GM21367 (cell line): Measurements from ENCODE around the gene LRCH3.

ENCODE experiments used
- ATAC-seq: cut with Tn5 transposase; IDR thresholded peaks from one replicate; pipeline ENCODE4 v1.9.1; 2021; ENCODE audit not compliant: unreplicated experiment

Gene LRCH3

DNA sequence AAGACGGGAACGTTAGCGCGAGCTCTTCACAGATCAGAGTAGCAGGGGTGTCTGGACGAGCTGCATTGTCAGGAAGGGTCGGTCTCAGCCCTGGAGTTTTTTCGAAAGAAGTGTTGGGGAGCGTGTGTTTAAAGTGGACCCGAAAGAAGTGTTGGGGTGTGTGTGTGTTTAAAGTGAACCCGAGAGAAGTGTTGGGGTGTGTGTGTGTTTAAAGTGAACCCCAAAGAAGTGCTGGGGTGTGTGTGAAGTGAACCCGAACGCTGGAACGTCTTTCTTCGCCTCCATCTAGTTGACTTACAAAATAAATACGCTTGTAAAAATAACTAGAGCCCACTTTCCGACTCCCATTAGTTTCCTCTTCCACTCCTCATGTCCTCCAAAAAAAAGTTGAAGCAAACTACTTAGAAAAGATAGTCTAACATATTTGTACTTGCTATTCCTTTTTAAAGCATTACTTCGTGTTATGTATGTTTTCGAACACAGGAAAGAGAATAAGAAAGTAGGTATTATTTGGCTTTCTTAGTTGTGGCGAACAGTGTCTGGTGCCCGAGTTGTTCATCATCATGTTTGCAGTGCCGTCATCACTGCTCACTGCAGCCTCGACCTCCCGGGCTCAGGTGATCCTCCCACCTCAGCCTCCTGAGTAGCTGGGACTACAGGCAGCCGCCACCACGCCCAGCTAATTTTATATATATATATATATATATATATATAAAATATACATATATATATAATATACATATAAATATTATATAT is 1.0 kb downstream of the LRCH3 start:
- ATAC-seq, result peak; percentile 11

DNA sequence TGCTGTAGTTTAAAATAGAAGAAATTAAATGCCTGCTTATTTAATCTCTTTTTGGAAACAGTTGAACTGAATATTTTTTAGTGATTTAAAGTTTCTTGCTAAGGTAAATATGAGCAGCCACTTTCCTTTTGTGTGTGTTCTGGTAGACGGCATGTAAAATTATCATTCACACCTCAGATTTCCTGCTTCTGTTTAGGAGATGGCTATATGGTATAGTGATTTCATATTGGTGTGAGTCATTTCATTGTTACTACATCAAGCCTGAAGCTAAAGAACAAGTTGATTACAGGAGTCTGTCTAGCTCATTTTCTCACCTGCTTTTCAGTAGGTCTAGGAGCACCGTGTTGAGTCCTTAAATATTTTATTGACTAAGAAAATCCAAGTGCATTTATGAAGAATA is 2.2 kb downstream of the LRCH3 start:
- no peak for ATAC-seq

DNA sequence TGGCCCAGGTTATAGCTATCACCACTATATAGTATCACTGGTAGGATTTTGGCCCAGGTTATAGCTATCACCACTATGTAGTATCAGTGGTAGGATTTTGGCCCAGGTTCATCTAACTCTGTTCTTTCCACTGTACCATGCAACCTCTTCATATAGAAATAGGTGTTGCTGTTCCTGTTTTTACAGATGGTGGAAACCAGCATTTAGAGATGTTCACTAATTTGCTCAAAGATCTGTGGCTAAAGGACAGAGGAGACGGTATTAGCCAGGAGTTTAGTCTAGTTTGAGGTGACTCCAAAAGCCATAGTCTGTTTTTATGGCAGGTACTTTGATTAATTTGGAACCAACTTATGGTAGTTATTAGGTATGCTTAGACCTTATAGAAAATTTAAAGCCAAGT is 3.1 kb downstream of the LRCH3 start:
- ATAC-seq, result no peak

GRCh38 chr3:197795200-197795599 is 4.1 kb downstream of the LRCH3 start:
- ATAC-seq, result no peak

- ATAC-seq, result no peak
Measured at GRCh38 chr3:197796087-197796486, 5.0 kb downstream of the LRCH3 start.

DNA sequence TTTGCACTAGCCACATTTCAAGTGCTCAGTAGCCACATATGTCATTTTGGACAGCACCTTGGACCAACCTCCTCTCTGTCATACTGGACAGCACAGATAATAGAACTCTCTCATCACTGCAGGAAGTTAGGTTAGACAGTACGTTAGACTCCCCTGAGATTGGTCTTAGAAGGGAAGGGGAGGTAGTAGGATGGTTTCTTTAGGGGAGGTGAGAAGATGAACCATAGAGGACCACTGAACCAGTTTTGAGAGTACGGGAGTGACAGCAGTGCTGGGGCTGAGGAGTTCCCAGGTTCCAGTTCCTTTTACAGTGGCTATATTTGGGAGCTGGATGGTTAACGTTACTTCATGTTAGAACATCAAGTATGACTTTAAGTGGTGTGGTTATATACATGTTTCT is 7.8 kb downstream of the LRCH3 start:
- ATAC-seq, result peak; percentile 40

GRCh38 chr3:197800379-197800778 is 9.3 kb downstream of the LRCH3 start:
- no peak for ATAC-seq

GRCh38 chr3:197801891-197802778 is 11.1 kb downstream of the LRCH3 start:
- no peak for ATAC-seq

GRCh38 chr3:197802779-197803459 is 11.9 kb downstream of the LRCH3 start:
- no peak for ATAC-seq

GRCh38 chr3:197804511-197804910 is 13.5 kb downstream of the LRCH3 start:
- no peak for ATAC-seq

GRCh38 chr3:197807969-197808587 is 17.0 kb downstream of the LRCH3 start:
- no peak for ATAC-seq

GRCh38 chr3:197809356-197810020 is 18.4 kb downstream of the LRCH3 start:
- no peak for ATAC-seq

DNA sequence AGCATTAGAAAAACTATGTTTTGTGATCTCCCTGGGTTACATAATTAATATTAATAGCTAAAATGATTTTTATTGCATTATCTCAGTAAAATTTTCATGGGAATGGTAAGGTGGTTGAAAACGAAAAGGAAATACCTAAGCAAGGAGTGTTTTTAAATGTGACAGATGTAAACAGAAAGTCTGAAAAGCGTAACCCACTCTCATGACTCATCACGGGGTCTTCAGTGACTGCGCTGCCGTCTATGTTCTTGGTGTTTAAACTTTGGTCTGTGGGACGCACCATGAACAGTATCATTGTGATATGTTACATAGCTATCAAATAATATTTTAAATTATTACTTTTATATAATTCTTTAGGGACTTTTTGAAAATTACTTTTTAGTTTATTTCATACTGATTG is 19.8 kb downstream of the LRCH3 start:
- ATAC-seq, result no peak

GRCh38 chr3:197811343-197811742 is 20.3 kb downstream of the LRCH3 start:
- ATAC-seq, result no peak

- no peak for ATAC-seq
Measured at GRCh38 chr3:197814372-197814771, 23.3 kb downstream of the LRCH3 start.

DNA sequence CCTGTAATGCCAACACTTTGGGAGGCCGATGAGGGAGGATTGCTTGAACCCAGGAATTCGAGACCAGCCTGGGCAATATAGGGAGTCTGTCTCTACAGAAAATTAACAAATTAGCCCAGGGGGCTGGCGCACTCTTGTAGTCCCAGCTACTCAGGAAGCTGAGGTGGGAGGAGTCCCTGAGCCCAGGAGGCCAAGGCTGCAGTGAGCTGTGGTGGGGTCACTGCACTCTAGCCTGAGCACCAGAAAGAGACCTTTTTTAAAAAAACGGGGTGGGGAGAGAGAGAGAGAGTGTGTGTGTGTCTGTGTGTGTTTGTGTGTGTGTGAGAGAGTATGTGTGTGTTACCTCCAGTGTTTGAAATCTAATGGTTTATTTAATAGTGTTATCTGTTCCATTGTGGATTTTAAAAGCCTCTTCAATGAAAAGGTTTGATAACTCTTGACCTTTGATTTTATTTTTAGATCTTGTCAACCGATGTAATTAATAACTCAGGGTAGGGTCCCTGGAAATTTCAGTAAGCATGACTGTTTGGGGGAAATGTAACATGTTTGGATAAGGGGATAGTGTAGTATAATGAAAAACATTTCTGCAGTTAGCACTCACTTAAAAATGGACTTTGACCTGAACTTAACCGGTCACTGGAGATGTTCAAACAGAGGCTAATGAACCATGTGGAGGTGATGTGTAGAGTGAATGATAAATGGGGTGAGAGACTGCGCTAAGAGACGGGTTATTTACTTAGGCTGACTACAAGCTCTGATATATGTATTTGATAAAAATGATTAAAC is 29.7 kb downstream of the LRCH3 start:
- ATAC-seq, result no peak

DNA sequence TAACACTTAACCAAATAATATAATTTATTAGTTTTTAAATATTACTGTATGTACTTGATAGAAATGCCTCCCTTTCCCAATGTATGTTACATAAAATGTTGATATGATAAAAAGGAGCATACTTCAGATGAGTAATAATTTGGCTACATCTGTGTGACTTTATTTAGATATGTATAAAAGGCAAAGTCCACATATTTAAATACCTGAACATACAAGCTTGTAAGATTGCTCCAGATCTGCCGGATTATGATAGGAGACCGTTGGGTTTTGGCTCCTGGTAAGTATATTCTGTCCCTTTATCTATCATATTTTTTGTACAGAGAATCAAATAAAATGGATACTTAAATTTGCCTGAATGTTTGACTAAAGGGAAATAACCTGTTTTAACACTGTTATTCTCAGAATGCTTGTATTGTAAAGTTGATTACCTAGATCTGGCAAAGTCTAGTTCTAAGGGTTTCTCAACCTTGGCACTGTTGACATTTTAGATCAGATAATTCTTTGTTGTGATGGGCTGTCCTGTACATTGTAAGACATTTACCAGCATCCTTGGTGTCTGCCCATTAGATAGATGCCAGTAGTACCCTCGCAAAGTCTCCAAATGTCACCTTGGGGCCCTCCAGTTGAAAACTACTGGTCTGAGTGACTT is 38.5 kb downstream of the LRCH3 start:
- ATAC-seq, result no peak

DNA sequence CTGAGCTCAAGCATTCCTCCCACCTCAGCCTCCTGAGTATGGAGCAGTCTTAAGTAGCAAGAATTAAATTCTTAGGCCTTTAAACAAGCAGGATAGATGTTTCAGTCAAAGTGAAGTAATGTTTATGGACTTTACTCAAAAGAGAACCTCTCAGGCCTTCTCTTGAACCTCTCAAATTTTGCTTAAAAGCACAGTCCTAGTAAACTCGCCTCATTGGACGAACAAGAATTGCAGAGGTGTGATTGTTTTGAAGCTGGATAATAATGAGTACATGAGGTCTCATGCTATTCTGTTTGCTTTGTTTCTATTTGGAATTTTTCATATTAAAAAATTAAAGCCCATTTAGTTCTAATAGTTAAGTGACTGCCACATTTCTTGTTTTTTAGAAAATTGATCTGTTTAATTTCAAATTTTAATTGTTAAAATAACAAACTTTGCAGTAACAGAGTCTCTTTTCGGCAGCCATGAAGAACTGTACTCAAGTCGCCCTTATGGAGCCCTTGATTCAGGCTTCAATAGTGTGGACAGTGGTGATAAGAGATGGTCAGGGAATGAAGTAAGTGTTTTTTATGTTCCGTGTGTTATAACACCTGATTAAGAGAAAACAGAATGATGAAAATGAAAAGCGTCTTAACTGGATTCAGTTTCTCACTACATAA is 39.4 kb downstream of the LRCH3 start:
- no peak for ATAC-seq

DNA sequence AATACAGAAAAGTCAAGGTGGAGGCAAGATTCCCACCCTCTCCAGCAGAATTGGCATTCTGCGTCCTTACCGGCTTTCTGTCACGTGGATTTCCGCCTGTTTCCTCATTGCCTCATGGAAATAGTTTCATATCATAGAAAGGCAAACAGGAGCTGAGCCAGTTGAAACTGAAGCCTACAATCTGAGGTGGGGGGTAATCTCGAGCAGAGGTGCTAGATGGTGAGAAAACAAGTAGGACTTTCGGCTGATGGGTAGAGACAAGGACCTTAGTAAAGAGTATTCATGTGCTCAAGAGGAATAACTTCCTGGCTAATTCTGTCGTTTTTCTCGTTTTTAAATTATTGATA is 39.9 kb downstream of the LRCH3 start:
- ATAC-seq, result no peak
